ENCODE results near the gene WNK3. TPM values are rescaled to one million over a fixed set of nuclear protein-coding genes. Genes with fewer than 3 reads are reported as not detected.
A peak's percentile ranks its signal among the peaks of the same experiment; 100 is the strongest.

Gene WNK3
- polyA plus RNA-seq, 1 of the 3 experiments (the other 2 are of a cell fraction), result 0.54 TPM

DNA sequence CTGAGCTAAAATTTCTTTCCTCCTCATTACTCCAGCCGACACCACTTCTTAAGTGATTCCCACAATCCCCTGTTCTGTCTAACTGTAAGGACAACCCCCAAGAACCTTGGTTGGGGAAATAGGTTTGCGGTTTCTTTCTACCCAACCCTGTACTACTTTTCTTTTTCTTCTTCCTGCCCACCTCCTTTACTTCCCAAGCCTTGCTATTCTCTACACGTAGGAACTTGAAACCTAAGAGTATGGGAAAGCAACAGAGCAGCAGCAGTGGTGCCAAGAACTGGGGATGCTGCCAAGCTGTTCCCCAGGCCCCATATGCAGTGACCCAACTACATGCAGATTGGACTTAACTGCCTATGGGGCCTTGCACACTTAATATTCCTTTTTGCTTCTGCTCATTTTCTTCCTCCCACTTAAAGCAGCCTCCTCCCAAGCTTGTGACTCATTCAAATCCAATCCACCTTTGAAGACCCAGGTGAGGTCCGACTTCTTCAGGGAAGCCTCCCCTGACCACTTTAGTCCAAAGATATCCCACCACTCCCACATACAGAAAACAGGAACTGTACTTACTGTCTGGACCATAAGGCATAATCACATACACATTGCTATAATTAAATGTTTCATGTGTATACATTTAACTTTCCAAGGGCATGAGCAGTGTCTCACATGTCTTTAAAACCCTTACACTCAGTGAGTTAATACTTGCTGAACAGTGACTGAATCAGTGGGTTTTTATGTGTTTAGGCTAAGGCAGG lies 176.5 kb downstream of the WNK3 start:
- peaks cover 9% of the 10 kb centered on the region for H3F3A ChIP-seq (replicated peaks; ENCODE audit: insufficient read depth)
- H2AFZ ChIP-seq (ENCODE audit: low read depth), result no peak overlapping the region
- peak overlapping the region; percentile 33; the same call in 1 of the 2 replicates for H3K9ac ChIP-seq
- ChIA-PET POLR2A (no interaction called here), CTCF (no interaction called here)
- peak overlapping the region; percentile 11 to 80; a peak in 3 of 4 replicates for H3K27ac ChIP-seq (ENCODE audit: low read depth in 2 of 2, low read length in 1 of 2)
- peaks cover 62% of the 10 kb centered on the region for H3K79me2 ChIP-seq (ENCODE audit: insufficient read depth)
- H3K9me2 ChIP-seq, result no peaks in the 10 kb centered on the region
- H3K9me3 ChIP-seq, result no peaks in the 10 kb centered on the region
- TF ChIP-seq FOSL2 (IDR thresholded peaks at IDR 0.05; ENCODE audit: borderline replicate concordance, low read depth) (no peak), CHD2 (IDR thresholded peaks at IDR 0.05; ENCODE audit: low read length, partially characterized antibody) (no peak), ZBTB33 (IDR thresholded peaks at IDR 0.05; ENCODE audit: borderline replicate concordance, low read depth) (no peak), TCF12 (IDR thresholded peaks at IDR 0.05) (no peak), SIN3A (IDR thresholded peaks at IDR 0.05; ENCODE audit: borderline replicate concordance, low read depth, low read length) (no peak), POLR2AphosphoS5 (IDR thresholded peaks at IDR 0.05; ENCODE audit: low read depth, low read length) (peak; percentile 9; the same call in 1 of the 2 replicates)
- H3K4me3 ChIP-seq (ENCODE audit: low read depth in 2 of 2, low read length in 1 of 2), result peak overlapping the region; percentile 64 to 66
- no peak for DNase-seq
- peaks cover 0 to 6% of the 10 kb centered on the region in 2 experiments; a peak in 2 of 4 replicates for H3K4me1 ChIP-seq (ENCODE audit: control insufficient read depth in 1 of 2, insufficient read depth in 2 of 2, low read depth in 1 of 2, low read length in 1 of 2)
- peak overlapping the region; percentile 80 for H3K4me2 ChIP-seq
- WGBS (ENCODE audit: low lambda C conversion rate), result 4% methylated on average over 4 of the region's 4 CpGs
- peaks cover 9% of the 10 kb centered on the region; the same call in 1 of the 2 replicates for H4K20me1 ChIP-seq (ENCODE audit: insufficient read depth)
- no peaks in the 10 kb centered on the region for H3K27me3 ChIP-seq (ENCODE audit: insufficient read depth)
- H3K36me3 ChIP-seq (replicated peaks in 1 of 2; ENCODE audit: control insufficient read depth in 1 of 2, insufficient read depth in 2 of 2, low read length in 1 of 2), result peaks cover 0 to 5% of the 10 kb centered on the region in 2 experiments

DNA sequence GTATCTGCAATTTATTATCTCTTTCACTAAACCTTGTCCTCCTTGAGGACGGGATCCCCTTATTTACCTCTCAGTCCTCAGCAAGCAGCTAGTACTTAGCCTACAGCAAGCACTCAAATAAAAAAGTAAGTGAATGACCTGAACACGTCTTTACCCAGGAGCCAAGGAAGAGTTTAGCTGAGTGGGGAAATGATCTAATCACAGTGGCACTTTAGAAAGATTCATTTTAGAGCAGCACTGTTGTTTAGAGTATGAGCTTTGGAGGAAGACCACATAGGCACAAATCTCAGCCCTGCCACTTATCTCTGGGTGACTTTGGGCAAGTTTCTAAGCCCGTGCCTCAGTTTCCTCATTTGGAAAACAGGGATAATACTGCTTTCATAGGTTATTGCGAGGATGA lies 177.4 kb downstream of the WNK3 start:
- Histone ChIP-seq H3K9me3 (no peaks in the 10 kb centered on the region), H3K9me2 (no peaks in the 10 kb centered on the region), H3K27ac (ENCODE audit: low read depth in 2 of 2, low read length in 1 of 2) (peak overlapping the region in 1 of 2 experiments; percentile 80; a peak in 2 of 4 replicates), H2AFZ (ENCODE audit: low read depth) (no peak overlapping the region), H3K4me3 (ENCODE audit: low read depth in 2 of 2, low read length in 1 of 2) (peak overlapping the region; percentile 64 to 66), H3K79me2 (ENCODE audit: insufficient read depth) (peaks cover 72% of the 10 kb centered on the region), H3K4me1 (ENCODE audit: control insufficient read depth in 1 of 2, insufficient read depth in 2 of 2, low read depth in 1 of 2, low read length in 1 of 2) (peaks cover 0 to 6% of the 10 kb centered on the region in 2 experiments; a peak in 2 of 4 replicates), H3F3A (replicated peaks; ENCODE audit: insufficient read depth) (peaks cover 9% of the 10 kb centered on the region), H3K27me3 (ENCODE audit: insufficient read depth) (no peaks in the 10 kb centered on the region), H3K36me3 (replicated peaks in 1 of 2; ENCODE audit: control insufficient read depth in 1 of 2, insufficient read depth in 2 of 2, low read length in 1 of 2) (peaks cover 0 to 5% of the 10 kb centered on the region in 2 experiments), H3K4me2 (peak overlapping the region; percentile 80), H3K9ac (peak overlapping the region; percentile 33; the same call in 1 of the 2 replicates), H4K20me1 (ENCODE audit: insufficient read depth) (peaks cover 9% of the 10 kb centered on the region; the same call in 1 of the 2 replicates)
- POLR2A ChIA-PET, result no interaction called here
- TF ChIP-seq CHD2 (IDR thresholded peaks at IDR 0.05; ENCODE audit: low read length, partially characterized antibody) (no peak), NRF1 (IDR thresholded peaks at IDR 0.05; ENCODE audit: low read depth, low read length) (no peak), FOSL2 (IDR thresholded peaks at IDR 0.05; ENCODE audit: borderline replicate concordance, low read depth) (no peak), NFIC (IDR thresholded peaks at IDR 0.05; ENCODE audit: borderline replicate concordance) (no peak), ELF1 (IDR thresholded peaks at IDR 0.05) (no peak)
- 7% methylated on average over 4 of the region's 4 CpGs for WGBS (ENCODE audit: low lambda C conversion rate)
- no peak for DNase-seq
- CTCF ChIA-PET, result no interaction called here
